ENCODE data around the gene GLG1.

Gene GLG1

GRCh38 chr16:74472540-74472939 is 134.4 kb downstream of the GLG1 start:
- no peak for DNase-seq (ENCODE audit: low read depth)

- no peak for DNase-seq (ENCODE audit: low read depth)
Measured at GRCh38 chr16:74472010-74472409, 134.9 kb downstream of the GLG1 start.

- DNase-seq (ENCODE audit: low read depth), result no peak
Measured at GRCh38 chr16:74469946-74470478, 136.9 kb downstream of the GLG1 start.

- no peak for DNase-seq (ENCODE audit: low read depth)
Measured at GRCh38 chr16:74468807-74469525, 137.9 kb downstream of the GLG1 start.

GRCh38 chr16:74466872-74467271 is 140.0 kb downstream of the GLG1 start:
- DNase-seq (ENCODE audit: low read depth), result no peak

GRCh38 chr16:74465851-74466685 is 140.8 kb downstream of the GLG1 start:
- DNase-seq (ENCODE audit: low read depth), result no peak

GRCh38 chr16:74465281-74465680 is 141.6 kb downstream of the GLG1 start:
- DNase-seq (ENCODE audit: low read depth), result no peak

GRCh38 chr16:74463888-74464287 is 143.0 kb downstream of the GLG1 start:
- no peak for DNase-seq (ENCODE audit: low read depth)

- no peak for DNase-seq (ENCODE audit: low read depth)
Measured at GRCh38 chr16:74462361-74462760, 144.6 kb downstream of the GLG1 start.

GRCh38 chr16:74461826-74462225 is 145.1 kb downstream of the GLG1 start:
- DNase-seq (ENCODE audit: low read depth), result no peak

- DNase-seq (ENCODE audit: low read depth), result no peak
Measured at GRCh38 chr16:74460542-74460941, 146.4 kb downstream of the GLG1 start.

- DNase-seq (ENCODE audit: low read depth), result no peak
Measured at GRCh38 chr16:74456290-74456625, 150.7 kb downstream of the GLG1 start.

- DNase-seq (ENCODE audit: low read depth), result no peak
Measured at GRCh38 chr16:74455619-74456289, 151.2 kb downstream of the GLG1 start.

GRCh38 chr16:74455213-74455612 is 151.7 kb downstream of the GLG1 start:
- no peak for DNase-seq (ENCODE audit: low read depth)

- no peak for DNase-seq (ENCODE audit: low read depth)
Measured at GRCh38 chr16:74451951-74452758, 154.8 kb downstream of the GLG1 start.

- no peak for DNase-seq (ENCODE audit: low read depth)
Measured at GRCh38 chr16:74450967-74451760, 155.8 kb downstream of the GLG1 start.

GRCh38 chr16:74450236-74450635 is 156.7 kb downstream of the GLG1 start:
- DNase-seq (ENCODE audit: low read depth), result peak; percentile 22

GRCh38 chr16:74449470-74449869 is 157.4 kb downstream of the GLG1 start:
- peak; percentile 24 for DNase-seq (ENCODE audit: low read depth)

GRCh38 chr16:74448990-74449389 is 157.9 kb downstream of the GLG1 start:
- DNase-seq (ENCODE audit: low read depth), result peak; percentile 86

- no peak for DNase-seq (ENCODE audit: low read depth)
Measured at GRCh38 chr16:74447578-74447977, 159.3 kb downstream of the GLG1 start.

- DNase-seq (ENCODE audit: low read depth), result no peak
Measured at GRCh38 chr16:74446866-74447265, 160.0 kb downstream of the GLG1 start.
